Fibroblast of lung (primary cell): Measurements from ENCODE around the gene DCXR. TPM values are rescaled to one million over a fixed set of nuclear protein-coding genes. Genes with fewer than 3 reads are reported as not detected.

Source experiments
- DNase-seq, 2 donors: peaks; one replicate each; pipeline versions ENCODE4 v3.0.0 to v3.0.0-alpha.2; 2010; ENCODE audit warnings: low read depth in 2 of 2
- H2AFZ ChIP-seq: 2 replicates; pipeline ENCODE4 v1.5.1; 2012; ENCODE audit warnings: low read length, control low read depth, inconsistent platforms
- H3K27ac ChIP-seq: 2 replicates; pipeline ENCODE4 v1.5.1; 2011; ENCODE audit warnings: low read length, control low read depth; ENCODE audit not compliant: insufficient read depth
- H3K27me3 ChIP-seq: 2 replicates; pipeline ENCODE4 v1.5.1; 2011; ENCODE audit warnings: mild to moderate bottlenecking, low read length; ENCODE audit not compliant: control insufficient read depth, insufficient read depth
- H3K36me3 ChIP-seq: 2 replicates; pipeline ENCODE4 v1.5.1; 2011; ENCODE audit warnings: low read length; ENCODE audit not compliant: control insufficient read depth, insufficient read depth
- H3K4me1 ChIP-seq: 2 replicates; pipeline ENCODE4 v1.5.1; 2011; ENCODE audit warnings: low read length; ENCODE audit not compliant: control insufficient read depth, insufficient read depth; ENCODE audit errors: extremely low read depth
- H3K4me2 ChIP-seq: 2 replicates; pipeline ENCODE4 v1.5.1; 2011; ENCODE audit warnings: low read length, control low read depth; ENCODE audit not compliant: insufficient read depth; ENCODE audit errors: extremely low read depth
- H3K4me3 ChIP-seq, 4 experiments: fragments of 200-600 bp in 1 of 4; sonication (generic) in 1 of 4; replicated peaks in 1 of 4; 2 replicates each; pipeline ENCODE4 v1.5.1; 2011 to 2016; ENCODE audit warnings: low read length in 4 of 4, low read depth in 3 of 4, mild to moderate bottlenecking in 3 of 4, control low read depth in 2 of 4, inconsistent platforms in 1 of 4, mixed read lengths in 1 of 4; ENCODE audit not compliant: insufficient read depth in 1 of 4; ENCODE audit errors: control extremely low read depth in 1 of 4
- H3K79me2 ChIP-seq: 2 replicates; pipeline ENCODE4 v1.5.1; 2012; ENCODE audit warnings: mild to moderate bottlenecking, low read length, inconsistent platforms; ENCODE audit not compliant: control insufficient read depth, insufficient read depth
- H3K9ac ChIP-seq: 2 replicates; pipeline ENCODE4 v1.5.1; 2011; ENCODE audit warnings: mild to moderate bottlenecking, low read length, control low read depth; ENCODE audit not compliant: insufficient read depth
- H3K9me3 ChIP-seq: 2 replicates; pipeline ENCODE4 v1.5.1; 2012; ENCODE audit warnings: low read depth, low read length; ENCODE audit not compliant: control insufficient read depth, insufficient read depth
- H4K20me1 ChIP-seq: 2 replicates; pipeline ENCODE4 v1.5.1; 2011; ENCODE audit warnings: low read length; ENCODE audit not compliant: control insufficient read depth, insufficient read depth; ENCODE audit errors: extremely low read depth
- CTCF ChIP-seq, 2 donors: IDR thresholded peaks in 1 of 2; conservative IDR thresholded peaks in 1 of 2; 1 replicate in 1 of 2; 2 replicates in 1 of 2; pipeline ENCODE4 v1.5.1; 2011 to 2012; ENCODE audit warnings: low read length in 2 of 2, control low read depth in 1 of 2, inconsistent platforms in 1 of 2, low read depth in 1 of 2, mild to moderate bottlenecking in 1 of 2
- EZH2 ChIP-seq: IDR thresholded peaks from 2 replicates; pipeline ENCODE4 v1.5.1; 2012; ENCODE audit warnings: low read length, control low read depth, mild to moderate bottlenecking; ENCODE audit errors: missing control alignments
- polyA plus RNA-seq, 2 donors: library from polyadenylated mRNA; depleted of rRNA in 1 of 2; stranded (reverse) in 1 of 2; unstranded in 1 of 2; fragments of >200 nt; gene quantifications; 2 replicates each; pipeline ENCODE4 v1.2.1, GENCODE V29; 2011 to 2012; ENCODE audit warnings: missing spikeins in 1 of 2
- total RNA-seq: library from RNA; depleted of rRNA; stranded (reverse); fragments of >200 nt; gene quantifications from 2 replicates; pipeline ENCODE4 v1.2.1, GENCODE V29; 2014

DCXR gene
- total and polyA plus RNA-seq, 2 donors (not counting 1 experiment from before 2014, with no cell fraction given): 34.8 to 43.6 TPM

- no peak for DNase-seq
- H3K27ac ChIP-seq: no peak overlapping the region
- peaks cover 2% of the 10 kb centered on the region for H3K79me2 ChIP-seq
- TF ChIP-seq EZH2 (no peak), CTCF (conservative IDR thresholded peaks at IDR 0.05 in 1 of 2, IDR thresholded peaks at IDR 0.05 in 1 of 2; ENCODE audit: low read depth in 1 of 2, low read length in 2 of 2) (no peak)
- no peaks in the 10 kb centered on the region for H3K9me3 ChIP-seq
- peaks cover 22% of the 10 kb centered on the region for H3K36me3 ChIP-seq
- no peak overlapping the region for H3K4me2 ChIP-seq
- H3K9ac ChIP-seq: no peak overlapping the region
- no peaks in the 10 kb centered on the region for H4K20me1 ChIP-seq
- H2AFZ ChIP-seq: no peak overlapping the region
- H3K4me3 ChIP-seq: no peak overlapping the region
- H3K4me1 ChIP-seq: peaks cover 3% of the 10 kb centered on the region
- no peaks in the 10 kb centered on the region for H3K27me3 ChIP-seq
Measured at GRCh38 chr17:82046903-82047302, 9.4 kb upstream of the DCXR start.

- H3K9ac ChIP-seq: no peak overlapping the region
- TF ChIP-seq CTCF (conservative IDR thresholded peaks at IDR 0.05 in 1 of 2, IDR thresholded peaks at IDR 0.05 in 1 of 2; ENCODE audit: low read depth in 1 of 2, low read length in 2 of 2) (no peak), EZH2 (no peak)
- no peaks in the 10 kb centered on the region for H3K27me3 ChIP-seq
- peaks cover 3% of the 10 kb centered on the region for H3K4me1 ChIP-seq
- H4K20me1 ChIP-seq: no peaks in the 10 kb centered on the region
- H3K79me2 ChIP-seq: peaks cover 2% of the 10 kb centered on the region
- H3K36me3 ChIP-seq: peaks cover 22% of the 10 kb centered on the region
- DNase-seq: no peak
- no peak overlapping the region for H2AFZ ChIP-seq
- H3K4me3 ChIP-seq: no peak overlapping the region
- no peaks in the 10 kb centered on the region for H3K9me3 ChIP-seq
- H3K4me2 ChIP-seq: no peak overlapping the region
- H3K27ac ChIP-seq: no peak overlapping the region
Measured at GRCh38 chr17:82045936-82046484, 8.5 kb upstream of the DCXR start.

GRCh38 chr17:82043507-82043906 lies 6.0 kb upstream of the DCXR start:
- no peak overlapping the region for H3K27ac ChIP-seq
- H3K36me3 ChIP-seq: peaks cover 7% of the 10 kb centered on the region
- no peak overlapping the region for H3K4me2 ChIP-seq
- H4K20me1 ChIP-seq: no peaks in the 10 kb centered on the region
- no peak for DNase-seq
- TF ChIP-seq EZH2: no peak
- TF ChIP-seq CTCF (conservative IDR thresholded peaks at IDR 0.05 in 1 of 2, IDR thresholded peaks at IDR 0.05 in 1 of 2; ENCODE audit: low read depth in 1 of 2, low read length in 2 of 2): no peak
- H3K9me3 ChIP-seq: no peaks in the 10 kb centered on the region
- no peak overlapping the region for H3K4me3 ChIP-seq
- H3K27me3 ChIP-seq: no peaks in the 10 kb centered on the region
- no peaks in the 10 kb centered on the region for H3K4me1 ChIP-seq
- no peak overlapping the region for H2AFZ ChIP-seq
- no peak overlapping the region for H3K9ac ChIP-seq
- no peaks in the 10 kb centered on the region for H3K79me2 ChIP-seq
